OCI-LY3 (cell line): ENCODE data around the gene SGIP1.

ENCODE experiments used
- CTCF ChIP-seq: fragments of 200-600, 300-600 bp; sonication (generic); IDR thresholded peaks from 2 replicates; pipeline ENCODE4 v1.5.1; 2014; ENCODE audit warnings: antibody characterized with exemption, low read length, low read depth
- EZH2phosphoT487 ChIP-seq: fragments of 200-600 bp; shearing (Covaris generic); IDR thresholded peaks from 2 replicates; pipeline ENCODE4 v1.6.1; 2018; ENCODE audit warnings: antibody characterized with exemption, mixed run types, low read depth

GRCh38 chr1:66758241-66758755, 224.3 kb downstream of the SGIP1 start:
- TF ChIP-seq CTCF (no peak), EZH2phosphoT487 (no peak)
